GM18868 (cell line): ENCODE results near the gene MAP4K5.

ENCODE experiments used
- ATAC-seq: cut with Tn5 transposase; IDR thresholded peaks from one replicate; pipeline ENCODE4 v1.9.1; 2021; ENCODE audit warnings: mild to moderate bottlenecking, moderate library complexity; ENCODE audit not compliant: unreplicated experiment

The MAP4K5 gene

DNA sequence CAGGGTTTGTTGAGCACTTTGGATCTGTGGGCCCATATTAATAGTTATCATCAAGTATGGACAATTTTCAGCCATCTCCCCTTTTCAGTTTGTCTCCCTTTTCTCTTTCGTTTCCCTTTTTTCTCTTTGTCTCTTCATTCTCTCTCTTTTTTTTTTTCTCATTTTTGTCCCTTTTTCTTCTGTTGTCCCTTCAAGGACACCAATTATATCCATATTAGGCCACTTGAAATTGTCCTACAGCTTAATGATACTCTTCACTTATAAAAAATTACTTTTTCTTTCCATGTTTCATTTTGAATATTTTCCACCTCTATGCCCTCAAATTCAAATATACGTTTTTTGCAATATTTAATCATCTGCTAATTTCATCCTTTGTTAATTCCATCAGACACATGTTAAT is 53.3 kb downstream of the MAP4K5 start:
- no peak for ATAC-seq

DNA sequence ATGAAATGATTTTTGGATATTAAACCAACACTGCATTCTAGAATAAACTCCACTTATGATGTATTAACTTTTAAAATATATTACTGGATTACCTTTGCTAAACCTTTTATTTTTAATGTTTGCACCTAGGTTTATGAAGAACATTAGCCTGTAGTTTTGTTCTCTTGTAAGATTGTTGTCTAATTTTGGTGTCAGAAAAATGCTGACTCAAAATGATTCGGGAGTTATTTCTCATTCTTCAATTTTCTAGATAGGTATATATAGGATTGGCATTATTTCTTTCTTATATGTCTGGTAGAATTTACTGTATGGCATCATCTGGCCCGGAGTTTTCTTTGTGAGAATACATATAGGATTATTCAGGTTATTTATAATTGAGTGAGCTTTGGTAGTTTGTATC is 54.6 kb downstream of the MAP4K5 start:
- ATAC-seq = no peak

DNA sequence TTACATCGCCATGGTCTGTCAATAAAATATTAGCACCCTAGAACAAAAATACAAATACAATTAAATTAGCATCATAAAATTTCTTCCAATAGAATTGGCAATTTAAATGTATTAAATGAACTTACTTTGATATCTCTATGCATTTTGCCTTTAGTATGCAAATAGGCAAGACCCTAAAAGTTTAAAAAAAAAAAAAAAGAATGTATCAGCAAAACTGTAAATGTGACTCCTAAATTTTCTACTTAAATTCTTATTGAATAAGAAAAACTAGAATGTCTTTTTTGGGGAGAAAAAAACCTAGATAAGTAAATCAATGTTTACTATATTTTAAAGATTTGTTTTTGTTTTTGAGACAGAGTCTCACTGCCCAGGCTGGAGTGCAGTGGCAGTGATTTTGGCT is 56.2 kb downstream of the MAP4K5 start:
- no peak for ATAC-seq

DNA sequence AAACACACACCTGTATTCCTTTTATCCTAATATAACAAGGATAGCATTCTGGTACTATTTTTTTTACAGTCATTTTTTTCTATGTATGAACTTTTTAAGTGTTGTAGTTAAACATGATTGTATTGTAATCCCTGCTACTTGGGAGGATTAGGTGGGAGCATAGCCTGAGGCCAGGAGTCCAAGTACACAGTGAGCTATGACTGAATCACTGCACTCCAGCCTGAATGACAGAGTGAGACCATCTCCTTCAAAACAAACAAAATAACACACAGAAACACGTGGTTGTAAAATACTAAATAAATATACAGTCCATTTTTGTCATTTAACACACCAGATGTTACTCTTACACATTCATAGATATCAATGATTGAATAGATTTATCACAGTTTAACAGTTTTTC is 56.9 kb downstream of the MAP4K5 start:
- no peak for ATAC-seq

DNA sequence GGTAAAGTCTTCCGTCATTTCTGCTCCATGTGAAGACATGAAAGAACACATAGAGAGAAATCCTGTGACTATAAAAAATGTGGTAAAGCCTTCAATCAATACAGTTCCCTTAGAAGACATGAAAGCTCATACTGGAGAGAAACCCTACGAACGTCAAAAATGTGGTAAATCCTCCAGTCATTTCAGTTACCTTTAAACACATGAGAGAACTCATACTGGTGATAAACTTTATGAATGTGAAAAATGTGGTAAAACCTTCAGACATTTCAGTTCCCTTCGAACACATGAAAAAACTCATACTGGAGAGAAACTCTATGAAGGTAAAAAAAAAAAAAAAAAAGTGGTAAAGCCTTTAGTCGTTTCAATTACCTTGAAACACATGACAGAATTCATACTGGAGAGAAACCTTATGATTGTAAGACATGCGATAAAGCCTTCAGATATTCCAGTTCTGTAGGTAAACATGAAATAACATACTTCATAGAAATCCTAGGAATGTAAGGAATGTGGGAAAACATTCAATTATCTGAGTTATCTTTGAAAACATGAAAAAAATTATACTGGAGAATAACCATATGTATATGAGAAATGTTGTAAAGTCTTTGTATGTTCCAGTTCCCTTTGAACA is 60.4 kb downstream of the MAP4K5 start:
- ATAC-seq = no peak

DNA sequence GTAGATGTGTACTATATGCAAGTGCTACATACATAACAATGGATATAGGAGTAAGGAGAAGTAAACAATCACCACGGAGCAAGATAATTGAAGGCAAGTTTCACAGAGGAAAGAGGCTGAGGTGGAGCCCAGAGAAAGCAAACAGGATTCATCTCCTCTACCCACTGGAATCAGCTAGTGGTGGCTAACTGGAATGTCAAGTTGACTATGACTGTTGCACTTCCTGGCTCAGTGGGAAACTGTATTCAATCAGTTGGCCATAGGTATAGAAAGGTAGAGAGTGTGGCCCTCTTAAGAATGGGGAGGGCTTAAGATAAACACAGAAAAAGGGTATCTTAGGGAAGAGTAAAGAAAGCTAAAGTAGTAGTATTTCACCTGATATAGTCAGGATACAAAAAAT is 62.4 kb downstream of the MAP4K5 start:
- ATAC-seq = no peak

DNA sequence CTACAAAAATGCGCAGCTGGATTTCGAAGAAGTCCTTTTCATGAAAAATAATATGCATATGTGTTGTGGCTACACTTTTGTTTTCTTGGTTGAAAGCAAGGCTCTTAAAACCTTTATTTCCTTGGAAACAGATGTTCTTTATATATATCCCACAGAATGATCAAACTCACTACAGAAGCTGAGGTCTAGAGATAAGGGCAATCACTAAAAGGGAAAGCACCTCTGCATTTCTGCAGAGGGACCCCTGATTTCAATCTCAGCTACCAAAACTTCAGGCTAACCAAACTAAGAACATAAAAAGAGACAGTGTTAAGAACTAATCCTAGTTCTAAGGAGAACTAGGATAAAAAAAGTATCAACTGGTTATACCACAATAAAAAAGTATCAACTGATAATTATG is 70.3 kb downstream of the MAP4K5 start:
- ATAC-seq = no peak

DNA sequence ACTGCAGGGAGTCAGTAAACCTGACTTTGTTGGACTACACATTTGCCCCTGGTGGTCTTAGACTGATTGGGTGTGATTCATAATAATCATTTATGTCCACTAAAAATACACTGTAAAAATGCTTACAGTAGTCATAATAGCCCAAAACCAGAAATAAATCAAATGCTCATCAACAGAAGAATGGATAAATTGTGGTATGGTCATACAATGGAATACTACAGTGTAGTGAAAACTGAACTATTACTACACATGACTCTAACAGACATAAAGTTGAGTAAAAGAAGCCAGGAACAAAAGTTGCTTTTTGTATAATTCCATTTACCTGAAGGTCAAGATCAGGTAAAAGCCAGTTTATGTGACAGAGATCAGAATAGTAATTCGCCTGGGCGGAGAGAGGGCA is 78.5 kb downstream of the MAP4K5 start:
- no peak for ATAC-seq

DNA sequence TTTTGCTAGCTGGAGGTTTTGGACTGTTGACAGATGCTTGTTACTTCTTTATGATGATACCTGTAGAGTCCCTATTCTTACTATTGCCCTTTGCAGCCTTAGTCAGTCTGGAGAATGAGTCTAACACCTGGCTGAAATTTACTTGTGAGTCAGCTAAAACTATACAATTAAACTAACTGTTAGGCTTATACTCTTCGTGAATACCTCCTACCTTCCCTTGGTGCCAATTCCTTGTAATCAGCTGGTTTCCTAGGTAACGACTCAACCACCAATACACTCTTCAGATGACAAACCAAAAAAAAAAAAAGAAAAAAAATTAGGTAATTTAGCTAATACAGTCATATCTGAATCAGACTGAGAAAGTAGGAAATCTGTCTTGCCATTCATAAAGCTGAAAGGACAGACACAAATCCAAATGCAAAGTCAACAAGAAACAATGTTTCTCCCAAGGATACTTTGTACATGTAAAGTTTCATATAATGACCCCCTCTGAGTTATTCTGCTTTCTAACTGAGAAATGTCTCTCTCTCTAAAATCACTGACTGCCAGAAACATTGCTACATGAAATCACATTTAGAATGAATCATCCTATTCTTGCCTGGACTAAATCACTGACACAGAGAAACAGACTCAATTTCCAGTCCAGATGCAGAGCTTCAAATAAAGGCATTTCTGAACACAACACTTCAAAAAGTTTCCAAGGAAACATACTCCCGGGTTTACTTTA is 79.2 kb downstream of the MAP4K5 start:
- ATAC-seq = no peak

DNA sequence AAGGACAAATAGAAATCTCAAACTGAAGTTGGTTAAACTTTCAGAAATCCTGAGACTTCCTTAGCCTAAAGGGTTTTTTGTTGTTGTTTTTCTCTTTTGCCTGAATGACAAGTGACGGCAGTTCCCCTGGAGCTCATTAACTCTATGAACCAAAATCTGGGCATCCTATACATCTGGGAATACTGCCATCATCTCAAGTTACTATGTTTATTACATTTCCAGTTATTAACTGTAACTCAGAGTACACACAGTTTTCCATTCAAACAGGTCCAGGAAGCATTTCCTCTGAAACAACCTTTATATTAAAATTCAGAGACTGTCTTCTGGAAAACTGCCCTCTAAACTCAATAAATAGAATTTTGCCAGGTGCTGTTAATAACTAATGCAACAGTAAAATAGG is 80.1 kb downstream of the MAP4K5 start:
- no peak for ATAC-seq

DNA sequence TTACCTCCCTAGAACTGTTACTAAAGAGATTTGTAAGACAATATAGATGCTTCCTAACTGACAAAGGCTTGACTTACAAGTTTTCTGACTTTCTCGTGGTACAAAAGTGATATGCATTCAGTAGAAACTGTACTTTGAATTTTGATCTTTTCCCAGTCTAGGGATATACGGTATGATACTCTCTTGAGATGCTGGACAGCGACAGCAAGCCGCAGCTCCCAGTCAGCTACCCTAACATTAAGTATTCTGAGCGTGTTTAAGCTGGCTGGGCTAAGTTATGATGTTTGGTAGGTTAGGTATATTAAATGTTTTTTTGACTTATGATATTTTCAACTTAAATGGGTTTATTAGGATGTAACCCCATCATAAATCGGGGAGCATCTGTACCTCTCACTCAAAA is 80.5 kb downstream of the MAP4K5 start:
- no peak for ATAC-seq

DNA sequence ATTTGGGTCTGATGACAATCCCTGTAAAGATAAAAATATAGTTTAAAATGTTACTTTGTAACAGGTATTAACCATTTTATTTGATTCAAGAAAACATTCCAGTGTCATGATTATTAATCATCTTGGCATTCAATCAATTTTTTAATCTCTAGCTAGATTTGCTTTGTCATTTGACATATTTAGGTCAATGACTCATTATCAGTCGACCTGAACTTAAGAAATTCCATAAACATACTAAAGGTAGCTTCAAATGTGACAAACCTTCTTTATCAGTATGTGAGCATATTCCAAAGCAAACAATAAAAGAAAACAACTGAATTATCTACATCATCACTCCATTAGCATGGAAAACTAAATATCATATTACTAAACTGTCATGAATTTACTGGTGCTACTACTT is 84.9 kb downstream of the MAP4K5 start:
- ATAC-seq = no peak

DNA sequence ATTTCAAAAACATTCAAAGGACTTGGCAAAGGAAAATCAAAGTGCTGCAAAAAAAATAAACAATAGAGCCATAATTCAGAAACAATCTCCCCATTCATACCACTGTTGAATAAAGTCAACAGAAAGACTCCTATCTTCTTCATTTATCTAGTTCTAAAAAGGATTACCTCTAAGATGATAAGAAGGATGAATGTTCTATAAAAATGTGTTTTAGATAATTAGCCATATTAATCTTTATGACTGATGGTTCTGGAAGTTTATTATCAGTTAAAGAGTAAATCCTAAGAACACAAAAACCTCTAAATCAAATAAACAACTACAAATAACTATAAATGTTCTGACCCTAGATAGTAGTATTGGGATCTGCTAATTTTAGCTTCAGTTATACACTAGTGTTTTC is 97.8 kb downstream of the MAP4K5 start:
- no peak for ATAC-seq

DNA sequence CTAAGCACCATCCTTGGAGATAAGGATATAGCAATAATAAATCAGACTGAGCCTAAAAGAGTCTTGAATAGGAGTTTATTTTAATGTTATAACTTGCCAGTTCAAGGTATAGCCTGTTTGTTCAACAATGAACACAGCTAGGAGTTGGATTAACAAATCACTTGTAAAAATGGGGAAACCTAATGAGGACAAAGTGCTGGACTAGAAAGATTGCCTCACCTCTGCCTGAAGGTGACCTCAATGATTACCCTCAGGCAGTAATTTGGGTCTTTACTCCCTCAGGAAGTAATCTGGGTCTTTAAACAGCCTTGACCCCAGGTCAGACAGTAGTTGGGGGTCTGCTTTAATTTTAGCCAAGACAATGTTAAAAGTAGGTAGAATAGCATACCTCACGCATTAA is 100.2 kb downstream of the MAP4K5 start:
- no peak for ATAC-seq

DNA sequence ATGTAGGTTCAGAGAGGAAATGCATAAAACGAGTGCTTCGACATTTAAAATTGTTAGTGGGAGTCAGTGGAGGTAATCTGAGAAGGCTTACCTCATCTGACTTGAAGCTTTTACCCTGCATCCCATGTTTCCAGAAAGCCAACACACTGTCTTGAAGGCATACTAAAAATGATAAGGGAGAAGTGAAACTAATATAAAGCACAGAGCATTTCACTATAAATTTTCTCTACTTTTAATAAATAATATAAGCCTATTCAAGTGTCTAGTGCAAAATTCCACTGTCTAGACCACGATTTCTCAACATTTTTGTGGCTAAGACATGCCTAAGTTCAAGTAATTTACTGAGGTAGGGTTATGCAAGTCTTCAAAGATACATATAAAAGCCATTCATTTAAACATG is 106.6 kb downstream of the MAP4K5 start:
- ATAC-seq = no peak

DNA sequence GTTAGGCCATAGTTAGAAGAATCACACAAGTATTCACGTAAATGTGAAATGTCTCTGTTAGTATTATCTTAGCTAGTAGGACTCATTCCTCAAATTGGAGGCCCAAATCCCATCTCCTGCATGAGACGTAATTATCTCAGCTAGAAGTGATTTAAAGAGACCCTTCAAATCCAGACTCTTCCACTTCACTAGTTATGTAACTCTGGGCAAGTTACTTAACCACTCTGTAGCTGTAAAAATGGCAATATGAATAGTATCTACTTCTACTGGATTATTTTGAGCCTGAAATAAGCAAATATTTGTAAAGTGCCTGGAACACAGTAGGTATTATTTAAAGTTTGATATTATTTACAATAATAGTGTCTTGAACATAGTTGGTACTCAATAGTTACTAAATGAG is 107.3 kb downstream of the MAP4K5 start:
- ATAC-seq = no peak

DNA sequence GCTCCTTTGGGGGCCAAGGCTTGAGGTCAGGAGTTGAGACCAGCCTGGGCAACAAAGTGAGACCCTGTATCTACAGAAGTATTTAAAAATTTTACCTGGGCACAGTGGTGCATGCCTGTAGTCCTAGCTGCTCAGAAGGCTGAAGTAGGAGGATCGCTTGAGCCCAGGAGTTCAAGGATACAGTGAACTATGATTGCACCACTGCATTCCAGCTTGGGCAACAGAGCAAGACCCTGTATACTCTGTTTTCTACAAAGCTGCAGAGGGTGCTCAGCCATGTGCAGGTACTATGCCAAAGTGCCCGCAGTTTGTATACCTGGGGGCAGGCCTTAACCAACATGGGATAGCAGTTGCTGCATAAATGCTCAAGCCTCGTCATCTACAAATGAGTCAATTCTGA is 108.8 kb downstream of the MAP4K5 start:
- ATAC-seq = no peak

DNA sequence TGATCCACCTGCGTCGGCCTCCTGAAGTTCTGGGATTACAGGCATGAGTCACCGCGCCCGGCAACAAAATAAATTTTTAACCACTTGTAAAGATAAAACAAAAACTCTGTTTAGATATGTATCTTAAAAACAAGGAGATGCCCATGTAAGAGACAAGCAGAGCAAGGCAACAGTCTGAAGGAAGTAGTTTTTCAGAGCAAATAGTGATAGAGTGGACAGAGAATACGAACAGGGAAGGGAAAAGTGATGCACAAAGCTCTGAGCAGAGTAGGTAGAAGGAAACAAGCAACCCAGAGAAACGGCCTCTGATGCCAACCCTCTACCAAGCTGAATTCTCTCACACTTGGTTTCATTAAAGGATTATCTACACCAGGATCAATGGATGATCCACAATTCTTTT is 110.9 kb downstream of the MAP4K5 start:
- no peak for ATAC-seq

DNA sequence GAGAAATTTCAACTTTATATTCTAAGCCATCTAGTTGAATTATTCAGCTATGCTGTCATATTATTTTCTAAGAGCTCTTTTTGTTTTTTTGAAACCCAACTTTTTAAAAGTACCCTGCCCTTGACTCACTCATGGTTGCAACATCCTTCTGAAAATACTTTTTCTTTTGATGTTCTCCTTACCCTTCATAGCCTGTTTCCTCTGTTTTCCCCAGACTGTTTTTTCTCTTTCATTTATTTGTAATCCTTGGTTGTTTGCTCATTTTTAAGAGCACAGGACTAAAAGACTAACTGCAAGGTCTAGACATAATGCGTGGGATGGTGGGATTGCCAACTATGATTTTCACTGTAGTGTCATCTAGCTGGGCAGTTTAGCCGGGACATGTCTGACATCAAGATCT is 114.5 kb downstream of the MAP4K5 start:
- no peak for ATAC-seq

DNA sequence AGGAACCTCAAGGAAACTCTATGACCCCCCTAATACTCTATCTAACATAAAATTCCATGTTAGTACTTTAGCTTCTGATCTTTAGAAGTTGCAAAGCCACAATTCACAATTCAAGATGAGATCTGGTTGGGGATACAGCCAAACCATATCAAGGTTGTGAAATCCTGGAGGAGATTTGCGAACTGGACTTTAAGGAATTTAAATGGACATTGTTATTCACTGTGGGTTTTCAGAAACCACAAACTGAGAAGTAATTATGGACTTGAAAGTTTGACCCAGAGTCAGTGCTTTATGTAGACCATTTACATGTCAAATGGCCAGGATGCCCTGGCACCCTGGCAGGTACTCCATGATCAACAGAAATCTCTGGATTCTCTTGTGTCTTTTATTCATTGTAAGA is 121.4 kb downstream of the MAP4K5 start:
- ATAC-seq = no peak

DNA sequence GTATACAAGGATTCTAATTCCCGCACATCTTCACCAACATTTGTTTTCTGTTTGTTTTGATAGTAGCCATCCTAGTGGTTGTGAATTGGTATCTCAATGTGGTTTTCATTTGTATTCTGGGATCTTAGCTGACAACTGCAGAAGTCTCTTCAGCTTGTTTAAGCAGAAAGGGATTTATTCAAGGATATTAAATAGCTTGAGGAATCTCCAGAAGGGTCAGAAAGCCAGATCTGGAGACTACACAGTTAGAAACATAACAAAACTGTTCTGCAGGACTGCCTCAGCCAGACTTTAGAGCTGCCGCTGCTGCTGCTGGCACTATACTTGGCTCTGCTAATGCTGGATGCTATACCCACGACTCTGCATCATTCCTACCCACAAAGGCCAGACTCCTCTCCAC is 122.3 kb downstream of the MAP4K5 start:
- ATAC-seq = no peak

DNA sequence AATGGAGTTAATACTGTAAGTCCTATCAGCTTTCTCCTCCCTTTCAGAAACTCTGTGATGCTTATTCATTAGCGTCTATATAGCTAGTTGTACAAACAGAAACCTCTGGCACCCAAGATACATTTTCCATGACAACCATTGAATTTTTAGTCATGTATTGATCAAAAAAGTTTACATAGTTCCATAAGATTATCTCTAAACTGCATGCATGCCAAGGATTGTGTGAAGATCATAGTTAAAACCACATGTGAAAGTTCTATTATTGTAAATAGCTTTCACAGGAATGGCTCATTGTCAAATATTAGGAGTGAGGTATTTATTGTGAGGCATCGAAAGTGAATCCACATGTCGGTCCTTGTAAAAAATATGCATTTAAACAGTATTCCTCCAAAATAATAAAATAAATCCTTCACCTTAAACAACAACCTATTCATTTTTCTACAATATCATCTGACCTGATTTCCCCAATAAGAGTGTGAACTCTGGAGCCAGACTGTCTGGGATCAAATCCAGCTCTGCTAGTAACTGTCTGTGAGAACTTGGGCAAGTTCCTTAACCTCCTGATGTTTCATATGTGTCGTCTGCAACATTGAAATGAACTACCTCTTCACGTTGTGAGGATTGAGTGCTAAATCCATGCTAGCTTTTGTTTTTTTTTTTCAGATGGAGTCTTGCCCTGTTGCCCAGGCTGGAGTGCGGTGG is 125.1 kb downstream of the MAP4K5 start:
- ATAC-seq = no peak
